Naive thymus-derived CD4-positive, alpha-beta T cell (primary cell): ENCODE measurements around the gene DDX56. TPM values are rescaled to one million over a fixed set of nuclear protein-coding genes. Genes with fewer than 3 reads are reported as not detected.

Source experiments
- ATAC-seq: fragments of 150-1000 bp; cut with Tn5 transposase; 2 replicates; pipeline ENCODE4 v1.10.0; 2021; ENCODE audit warnings: mild to moderate bottlenecking, moderate library complexity
- CTCF ChIA-PET: fragments of 350-600 bp; sonication (Branson Sonifier 250); formaldehyde crosslinking; loops from one replicate; lab custom pipeline; 2021; ENCODE audit warnings: antibody characterized with exemption; lab: Charles Lee
- POLR2A ChIA-PET: fragments of 350-600 bp; sonication (Branson Sonifier 250); formaldehyde crosslinking; loops from one replicate; lab custom pipeline; 2021; ENCODE audit warnings: antibody characterized with exemption, inconsistent platforms; lab: Charles Lee
- DNase-seq, 9 donors: peaks; one replicate each; pipeline versions ENCODE4 v3.0.0 to v3.0.0-alpha.2; 2020 to 2022; ENCODE audit warnings: mixed read lengths in 1 of 9
- H3K27ac ChIP-seq: one replicate; pipeline ENCODE4 v1.7.0; 2013; ENCODE audit warnings: mild to moderate bottlenecking, low read depth, low read length, moderate library complexity
- H3K27me3 ChIP-seq, 2 donors: one replicate each; pipeline ENCODE4 v1.7.0; 2013; ENCODE audit warnings: low read length in 2 of 2, mild to moderate bottlenecking in 2 of 2, moderate library complexity in 2 of 2; ENCODE audit not compliant: control insufficient read depth in 2 of 2, insufficient read depth in 2 of 2
- H3K36me3 ChIP-seq, 3 experiments: 1 replicate in 2 of 3; 2 replicates in 1 of 3; pipeline ENCODE4 v1.7.0; 2013; ENCODE audit warnings: low read length in 3 of 3, mild to moderate bottlenecking in 3 of 3, moderate library complexity in 1 of 3; ENCODE audit not compliant: insufficient read depth in 3 of 3, control insufficient read depth in 2 of 3
- H3K4me1 ChIP-seq, 2 donors: one replicate each; pipeline ENCODE4 v1.7.0; 2013; ENCODE audit warnings: low read length in 2 of 2, mild to moderate bottlenecking in 2 of 2, moderate library complexity in 1 of 2; ENCODE audit not compliant: control insufficient read depth in 2 of 2, insufficient read depth in 2 of 2
- H3K4me3 ChIP-seq: 2 replicates; pipeline ENCODE4 v1.7.0; 2013; ENCODE audit warnings: mild to moderate bottlenecking, low read length
- H3K9me3 ChIP-seq, 3 experiments: 1 replicate in 2 of 3; 2 replicates in 1 of 3; pipeline ENCODE4 v1.7.0; 2013; ENCODE audit warnings: low read length in 3 of 3; ENCODE audit not compliant: control insufficient read depth in 2 of 3
- H3K27ac Mint-ChIP-seq, 9 donors: one replicate each; pipeline ENCODE4 v1.8.0; 2020 to 2022; ENCODE audit warnings: mixed read lengths in 9 of 9, mild to moderate bottlenecking in 8 of 9, moderate library complexity in 5 of 9, inconsistent platforms in 2 of 9
- H3K27me3 Mint-ChIP-seq, 5 donors: one replicate each; pipeline ENCODE4 v1.8.0; 2021 to 2022; ENCODE audit warnings: mixed read lengths in 5 of 5, mild to moderate bottlenecking in 1 of 5
- H3K36me3 Mint-ChIP-seq, 5 donors: one replicate each; pipeline ENCODE4 v1.8.0; 2020 to 2022; ENCODE audit warnings: mixed read lengths in 5 of 5, mild to moderate bottlenecking in 3 of 5, inconsistent platforms in 1 of 5
- H3K4me1 Mint-ChIP-seq, 7 donors: one replicate each; pipeline ENCODE4 v1.8.0; 2020 to 2022; ENCODE audit warnings: mixed read lengths in 7 of 7, mild to moderate bottlenecking in 3 of 7, inconsistent platforms in 1 of 7
- H3K4me3 Mint-ChIP-seq, 10 donors: one replicate each; pipeline ENCODE4 v1.8.0; 2020 to 2022; ENCODE audit warnings: mild to moderate bottlenecking in 10 of 10, mixed read lengths in 10 of 10, moderate library complexity in 6 of 10, inconsistent platforms in 2 of 10
- H3K9me3 Mint-ChIP-seq, 11 donors: one replicate each; pipeline ENCODE4 v1.8.0; 2020 to 2022; ENCODE audit warnings: mixed read lengths in 11 of 11, mild to moderate bottlenecking in 4 of 11, inconsistent platforms in 1 of 11, moderate library complexity in 1 of 11
- intact Hi-C, 2 donors: fragments of 100-400 bp; cut with micrococcal nuclease; formaldehyde crosslinking; loops; one replicate each; pipeline ENCODE4 v1.15.1; 2023
- polyA plus RNA-seq, 2 donors: library from polyadenylated mRNA; unstranded; fragments of 300-500 nt; fragmentation: Illumina TruSeq; gene quantifications; one replicate each; pipeline ENCODE4 v1.2.3, GENCODE V29; 2021
- total RNA-seq, 6 experiments: library from RNA in 5 of 6; stranded (reverse) in 5 of 6; gene quantifications; 1 replicate in 5 of 6; 2 replicates in 1 of 6; pipeline ENCODE4 v1.2.3 and lab custom pipeline; 2021 to 2026

Gene DDX56
- total and polyA plus RNA-seq, 7 experiments from 2014 or later = 43.6 to 124 (median 94.7) TPM

GRCh38 chr7:44618045-44618444, 44.3 kb upstream of the DDX56 start:
- no peaks in the 10 kb centered on the region for H3K27me3 Mint-ChIP-seq
- ChIA-PET POLR2A (no interaction called here), CTCF (no interaction called here)
- H3K4me3 Mint-ChIP-seq = peak overlapping the region in 1 of 10 donors; percentile 22
- H3K36me3 Mint-ChIP-seq = peaks cover 0 to 20% (median 10%) of the 10 kb centered on the region in 5 donors
- Histone ChIP-seq H3K27me3 (no peaks in the 10 kb centered on the region), H3K27ac (no peak overlapping the region), H3K36me3 (peaks cover 0 to 3% (median 0%) of the 10 kb centered on the region in 3 experiments), H3K9me3 (no peaks in the 10 kb centered on the region), H3K4me1 (peaks cover 30 to 71% of the 10 kb centered on the region in 2 donors), H3K4me3 (no peak overlapping the region)
- peaks cover 42 to 83% (median 81%) of the 10 kb centered on the region in 7 donors for H3K4me1 Mint-ChIP-seq
- H3K27ac Mint-ChIP-seq = peak overlapping the region in 4 of 9 donors; percentile 32 to 67 (median 38)
- intact Hi-C loops = no loop called here
- ATAC-seq (no peak), DNase-seq (no peak)
- H3K9me3 Mint-ChIP-seq = peaks cover 0 to 2% (median 0%) of the 10 kb centered on the region in 11 donors

DNA sequence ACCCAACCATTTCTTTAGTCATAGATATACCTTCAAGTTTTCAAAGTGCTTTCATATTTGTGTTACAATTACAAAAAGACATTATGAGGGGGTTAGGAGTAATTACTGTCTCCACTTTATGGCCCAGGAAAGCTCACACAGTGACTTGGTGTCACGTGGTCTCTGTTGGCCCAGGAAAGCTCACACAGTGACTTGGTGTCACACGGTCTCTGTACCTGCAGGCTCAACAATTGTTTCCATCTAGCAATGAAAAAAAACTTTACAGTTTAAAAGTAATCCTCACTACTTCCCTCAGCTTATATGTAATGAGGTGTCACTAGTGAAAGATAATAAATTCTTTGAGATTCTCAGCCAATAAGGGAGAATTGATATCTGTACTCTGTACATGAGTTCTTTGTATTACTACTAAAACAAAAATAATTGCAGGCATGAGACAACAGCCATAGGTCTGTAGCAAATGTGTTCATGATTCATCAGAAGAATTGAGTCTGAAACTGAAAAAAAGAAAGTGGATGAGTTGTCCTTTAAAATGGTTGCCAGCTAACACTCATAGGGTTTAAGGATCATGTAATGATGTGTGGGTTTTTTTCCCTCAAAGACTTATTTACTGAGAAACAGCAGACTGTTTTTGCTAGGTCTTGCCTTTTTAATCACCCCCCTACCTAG, 43.6 kb upstream of the DDX56 start:
- H3K9me3 Mint-ChIP-seq = peaks cover 0 to 2% (median 0%) of the 10 kb centered on the region in 11 donors
- no peaks in the 10 kb centered on the region for H3K27me3 ChIP-seq
- peaks cover 25 to 65% of the 10 kb centered on the region in 2 donors for H3K4me1 ChIP-seq
- no peak overlapping the region for H3K27ac ChIP-seq
- peaks cover 0 to 20% (median 10%) of the 10 kb centered on the region in 5 donors for H3K36me3 Mint-ChIP-seq
- H3K9me3 ChIP-seq = no peaks in the 10 kb centered on the region
- intact Hi-C loops = loop anchor here in 1 of 2 donors (1.0 kb wide), 1 partner anchor 10 kb away; no protein-coding TSS in a partner anchor
- H3K4me3 ChIP-seq = no peak overlapping the region
- DNase-seq (no peak), ATAC-seq (no peak)
- no peaks in the 10 kb centered on the region for H3K27me3 Mint-ChIP-seq
- H3K27ac Mint-ChIP-seq = peak overlapping the region in 4 of 9 donors; percentile 15 to 67 (median 36)
- H3K4me1 Mint-ChIP-seq = peaks cover 39 to 76% (median 74%) of the 10 kb centered on the region in 7 donors
- H3K36me3 ChIP-seq = peaks cover 0 to 3% (median 0%) of the 10 kb centered on the region in 3 experiments
- CTCF ChIA-PET = interaction anchor here (0.5 kb wide), 1 partner anchor 8 kb away, joined by 5 read pairs; no protein-coding TSS in a partner anchor
- POLR2A ChIA-PET = interaction anchor here (1.0 to 2.6 kb wide), 3 partner anchors 9 to 15 kb away, joined by 5 to 8 read pairs (median 5); partner anchors contain the start of gene OGDH
- peak overlapping the region in 1 of 10 donors; percentile 6 for H3K4me3 Mint-ChIP-seq

GRCh38 chr7:44616545-44616944, 42.8 kb upstream of the DDX56 start:
- H3K9me3 ChIP-seq = no peaks in the 10 kb centered on the region
- Mint-ChIP-seq H3K36me3 (peaks cover 0 to 20% (median 10%) of the 10 kb centered on the region in 5 donors), H3K27me3 (no peaks in the 10 kb centered on the region), H3K27ac (no peak overlapping the region), H3K9me3 (peaks cover 0 to 2% (median 0%) of the 10 kb centered on the region in 11 donors), H3K4me1 (peaks cover 35 to 75% (median 72%) of the 10 kb centered on the region in 7 donors), H3K4me3 (no peak overlapping the region)
- no peak overlapping the region for H3K27ac ChIP-seq
- H3K27me3 ChIP-seq = no peaks in the 10 kb centered on the region
- intact Hi-C loops = no loop called here
- ATAC-seq = no peak
- H3K36me3 ChIP-seq = peaks cover 0 to 3% (median 0%) of the 10 kb centered on the region in 3 experiments
- ChIA-PET CTCF (no interaction called here), POLR2A (interaction anchor here (1.0 to 2.6 kb wide), 4 partner anchors 10 to 20 kb away, joined by 4 to 8 read pairs (median 5); partner anchors contain the start of gene OGDH)
- H3K4me3 ChIP-seq = no peak overlapping the region
- no peak for DNase-seq
- H3K4me1 ChIP-seq = peaks cover 22 to 56% of the 10 kb centered on the region in 2 donors

GRCh38 chr7:44615793-44616192, 42.1 kb upstream of the DDX56 start:
- Mint-ChIP-seq H3K27me3 (no peaks in the 10 kb centered on the region), H3K4me3 (no peak overlapping the region), H3K9me3 (peaks cover 0 to 2% (median 0%) of the 10 kb centered on the region in 11 donors), H3K4me1 (peaks cover 29 to 67% (median 65%) of the 10 kb centered on the region in 7 donors), H3K36me3 (peaks cover 0 to 17% (median 10%) of the 10 kb centered on the region in 5 donors), H3K27ac (peak overlapping the region in 4 of 9 donors; percentile 4 to 86 (median 30))
- POLR2A ChIA-PET = interaction anchor here (1.6 to 2.6 kb wide), 3 partner anchors 10 to 21 kb away, joined by 4 to 8 read pairs (median 5); partner anchors contain the start of gene OGDH
- Histone ChIP-seq H3K4me3 (no peak overlapping the region), H3K4me1 (peaks cover 22 to 56% of the 10 kb centered on the region in 2 donors), H3K27ac (no peak overlapping the region), H3K9me3 (no peaks in the 10 kb centered on the region), H3K36me3 (peaks cover 0 to 3% (median 0%) of the 10 kb centered on the region in 3 experiments), H3K27me3 (no peaks in the 10 kb centered on the region)
- ATAC-seq = no peak
- intact Hi-C loops = loop anchor here in 1 of 2 donors (1.0 kb wide), 1 partner anchor 8 kb away; no protein-coding TSS in a partner anchor
- DNase-seq = no peak
- CTCF ChIA-PET = no interaction called here

- Mint-ChIP-seq H3K9me3 (peaks cover 0 to 2% (median 0%) of the 10 kb centered on the region in 11 donors), H3K27ac (peak overlapping the region in 8 of 9 donors; percentile 1 to 86 (median 70)), H3K36me3 (peaks cover 0 to 17% (median 10%) of the 10 kb centered on the region in 5 donors), H3K27me3 (no peaks in the 10 kb centered on the region), H3K4me3 (peak overlapping the region in 7 of 10 donors; percentile 2 to 59 (median 27)), H3K4me1 (peaks cover 30 to 64% (median 63%) of the 10 kb centered on the region in 7 donors)
- Histone ChIP-seq H3K27ac (no peak overlapping the region), H3K36me3 (peaks cover 0 to 3% (median 0%) of the 10 kb centered on the region in 3 experiments), H3K9me3 (no peaks in the 10 kb centered on the region), H3K4me1 (peaks cover 22 to 53% of the 10 kb centered on the region in 2 donors), H3K27me3 (no peaks in the 10 kb centered on the region), H3K4me3 (no peak overlapping the region)
- intact Hi-C loops = loop anchor here in 1 of 2 donors (1.0 kb wide), 1 partner anchor 8 kb away; no protein-coding TSS in a partner anchor
- POLR2A ChIA-PET = interaction anchor here (1.6 to 2.6 kb wide), 2 partner anchors 9 to 22 kb away, joined by 4 to 8 read pairs; partner anchors contain the start of gene OGDH
- CTCF ChIA-PET = no interaction called here
- DNase-seq (no peak), ATAC-seq (peak; percentile 87)
Observed at GRCh38 chr7:44615149-44615611, 41.5 kb upstream of the DDX56 start.

GRCh38 chr7:44609829-44610228, 36.1 kb upstream of the DDX56 start:
- DNase-seq (no peak), ATAC-seq (no peak)
- Mint-ChIP-seq H3K27me3 (peaks cover 0 to 4% (median 0%) of the 10 kb centered on the region in 5 donors), H3K4me1 (peaks cover 9 to 61% (median 53%) of the 10 kb centered on the region in 7 donors), H3K36me3 (peaks cover 0 to 11% (median 3%) of the 10 kb centered on the region in 5 donors), H3K4me3 (peak overlapping the region in 2 of 10 donors; percentile 23 to 25), H3K27ac (peak overlapping the region in 3 of 9 donors; percentile 31 to 51 (median 46)), H3K9me3 (peaks cover 0 to 6% (median 0%) of the 10 kb centered on the region in 11 donors)
- H3K4me1 ChIP-seq = peaks cover 21 to 23% of the 10 kb centered on the region in 2 donors
- ChIA-PET CTCF (no interaction called here), POLR2A (interaction anchor here (0.9 kb wide), 1 partner anchor 26 kb away, joined by 3 read pairs; no protein-coding TSS in a partner anchor)
- no peaks in the 10 kb centered on the region for H3K36me3 ChIP-seq
- H3K4me3 ChIP-seq = no peak overlapping the region
- no peaks in the 10 kb centered on the region for H3K9me3 ChIP-seq
- intact Hi-C loops = no loop called here
- no peaks in the 10 kb centered on the region for H3K27me3 ChIP-seq
- H3K27ac ChIP-seq = no peak overlapping the region
